GM19438 (cell line): Measurements from ENCODE around the gene HAPLN2.

Experiments
- ATAC-seq: cut with Tn5 transposase; IDR thresholded peaks from one replicate; pipeline ENCODE4 v1.9.1; 2021; ENCODE audit warnings: low read depth; ENCODE audit not compliant: unreplicated experiment

The HAPLN2 gene

DNA sequence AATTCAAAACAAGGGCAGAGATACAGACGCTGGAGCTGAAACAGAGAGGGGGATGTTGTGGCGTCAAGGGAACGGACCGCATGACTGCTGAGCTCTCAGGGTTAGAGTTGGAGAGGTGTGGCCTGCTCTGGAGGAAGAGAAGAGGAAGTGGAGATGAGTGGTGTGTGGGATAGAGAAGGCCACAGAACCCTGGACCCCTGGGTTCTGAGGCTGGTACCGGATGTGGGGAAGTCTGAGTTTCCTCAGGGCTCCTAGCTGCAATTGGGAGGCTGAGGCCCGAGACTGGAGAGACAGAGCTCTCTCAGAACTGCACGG lies 24.5 kb downstream of the HAPLN2 start:
- no peak for ATAC-seq

DNA sequence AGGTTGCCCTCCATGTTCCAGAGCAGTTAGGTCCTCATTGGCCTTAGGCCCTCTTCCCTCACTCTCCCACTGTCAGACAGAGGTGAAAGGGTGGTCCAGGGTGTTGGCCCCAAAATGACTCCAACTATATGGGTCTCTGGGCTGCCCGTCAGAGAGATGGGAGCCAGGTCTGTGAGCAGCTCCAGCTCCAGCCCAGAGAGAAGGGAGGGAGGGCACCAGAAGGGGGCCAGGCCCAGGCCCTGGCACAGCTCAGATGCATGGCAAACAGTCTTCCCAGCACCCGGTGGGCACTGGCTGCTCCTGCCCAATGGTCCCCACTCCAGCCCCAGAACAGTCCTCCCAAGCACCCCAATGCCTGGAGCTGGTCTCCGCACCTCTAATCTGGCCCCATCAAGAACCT lies 24.9 kb downstream of the HAPLN2 start:
- ATAC-seq = no peak

DNA sequence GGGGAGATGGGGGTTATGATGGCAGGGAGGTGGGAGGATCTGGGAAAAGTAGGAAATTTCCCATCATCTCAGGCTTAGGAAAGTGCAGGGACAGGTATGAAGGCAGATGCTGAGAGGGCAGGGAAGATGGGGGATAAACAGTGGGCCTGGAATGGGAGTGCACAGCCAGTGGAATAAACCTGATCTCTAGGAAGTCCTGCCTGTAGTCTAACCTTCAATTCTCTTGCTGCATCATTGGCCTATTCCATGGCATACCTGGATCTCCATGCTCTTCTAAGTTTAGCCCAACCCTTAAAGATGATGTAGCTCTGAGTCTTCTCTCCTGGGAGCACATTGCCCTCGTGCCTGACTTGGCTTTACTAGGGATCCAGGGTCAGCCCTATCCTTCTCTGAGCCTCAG lies 25.4 kb downstream of the HAPLN2 start:
- no peak for ATAC-seq

DNA sequence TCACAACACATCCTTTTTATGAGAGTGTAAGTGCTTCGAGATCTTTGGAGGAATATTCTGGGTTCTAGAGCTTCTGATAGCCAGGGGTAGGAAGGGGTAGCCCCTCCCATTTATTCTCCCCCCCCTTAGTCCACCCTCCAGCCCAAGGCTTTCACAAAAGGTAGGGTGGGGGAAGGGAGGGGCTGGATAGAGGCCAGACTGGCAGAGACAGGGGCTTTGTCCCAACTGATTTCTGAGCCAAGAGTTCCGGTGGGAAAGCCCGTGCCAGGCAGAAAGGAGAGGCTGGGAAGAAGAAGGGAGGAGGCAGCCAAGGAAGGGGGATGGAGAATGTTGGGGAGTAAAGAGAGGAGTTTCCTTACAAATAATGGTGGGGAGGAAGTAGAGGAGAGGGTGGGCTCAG lies 25.8 kb downstream of the HAPLN2 start:
- ATAC-seq = no peak

DNA sequence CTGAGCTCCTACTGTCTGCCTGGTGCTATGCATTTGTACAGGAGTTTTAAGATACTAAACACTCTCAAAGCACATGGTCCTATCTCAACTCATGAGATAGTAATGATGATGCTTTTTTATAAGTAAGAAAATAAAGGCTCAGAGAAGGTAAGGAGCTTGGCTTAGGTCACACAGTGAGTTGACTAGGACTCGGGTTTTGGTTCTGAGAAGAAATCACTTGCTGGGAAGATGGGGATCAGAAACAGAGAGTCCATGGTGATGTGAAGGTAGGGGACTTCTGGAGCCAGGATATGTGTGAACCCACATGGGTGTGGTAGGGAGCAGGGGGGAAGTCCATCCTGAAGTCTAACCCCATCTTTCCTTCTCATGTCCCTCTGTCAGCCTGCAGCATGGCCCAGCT lies 26.5 kb downstream of the HAPLN2 start:
- no peak for ATAC-seq

DNA sequence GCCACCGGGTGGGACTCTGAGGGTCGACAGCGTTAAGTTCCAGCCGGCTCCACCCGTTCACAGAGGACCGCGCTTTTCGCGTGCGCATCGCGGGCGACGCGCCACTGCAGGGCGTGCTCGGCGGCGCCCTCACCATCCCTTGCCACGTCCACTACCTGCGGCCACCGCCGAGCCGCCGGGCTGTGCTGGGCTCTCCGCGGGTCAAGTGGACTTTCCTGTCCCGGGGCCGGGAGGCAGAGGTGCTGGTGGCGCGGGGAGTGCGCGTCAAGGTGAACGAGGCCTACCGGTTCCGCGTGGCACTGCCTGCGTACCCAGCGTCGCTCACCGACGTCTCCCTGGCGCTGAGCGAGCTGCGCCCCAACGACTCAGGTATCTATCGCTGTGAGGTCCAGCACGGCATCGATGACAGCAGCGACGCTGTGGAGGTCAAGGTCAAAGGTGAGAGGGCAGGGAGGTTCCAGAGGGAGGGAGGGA lies 27.6 kb downstream of the HAPLN2 start:
- ATAC-seq = no peak

DNA sequence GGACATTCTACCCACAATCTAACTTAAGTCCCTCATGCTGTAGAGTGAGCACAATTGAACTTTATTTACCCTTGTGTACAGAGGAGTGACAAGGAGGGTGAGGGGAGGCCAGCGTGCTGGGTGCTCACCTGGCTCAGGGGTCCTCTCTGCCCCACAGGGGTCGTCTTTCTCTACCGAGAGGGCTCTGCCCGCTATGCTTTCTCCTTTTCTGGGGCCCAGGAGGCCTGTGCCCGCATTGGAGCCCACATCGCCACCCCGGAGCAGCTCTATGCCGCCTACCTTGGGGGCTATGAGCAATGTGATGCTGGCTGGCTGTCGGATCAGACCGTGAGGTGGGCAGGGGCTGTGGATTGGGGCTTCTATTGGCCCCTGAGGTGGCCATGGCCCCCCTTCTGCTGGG lies 28.1 kb downstream of the HAPLN2 start:
- ATAC-seq = no peak

DNA sequence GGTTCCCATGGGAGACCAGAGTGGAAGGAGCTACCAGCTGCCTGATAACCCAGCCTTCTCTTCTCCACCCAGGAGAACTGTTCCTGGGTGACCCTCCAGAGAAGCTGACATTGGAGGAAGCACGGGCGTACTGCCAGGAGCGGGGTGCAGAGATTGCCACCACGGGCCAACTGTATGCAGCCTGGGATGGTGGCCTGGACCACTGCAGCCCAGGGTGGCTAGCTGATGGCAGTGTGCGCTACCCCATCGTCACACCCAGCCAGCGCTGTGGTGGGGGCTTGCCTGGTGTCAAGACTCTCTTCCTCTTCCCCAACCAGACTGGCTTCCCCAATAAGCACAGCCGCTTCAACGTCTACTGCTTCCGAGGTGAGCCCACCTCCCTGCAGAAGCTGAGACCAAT lies 29.3 kb downstream of the HAPLN2 start:
- ATAC-seq = no peak

DNA sequence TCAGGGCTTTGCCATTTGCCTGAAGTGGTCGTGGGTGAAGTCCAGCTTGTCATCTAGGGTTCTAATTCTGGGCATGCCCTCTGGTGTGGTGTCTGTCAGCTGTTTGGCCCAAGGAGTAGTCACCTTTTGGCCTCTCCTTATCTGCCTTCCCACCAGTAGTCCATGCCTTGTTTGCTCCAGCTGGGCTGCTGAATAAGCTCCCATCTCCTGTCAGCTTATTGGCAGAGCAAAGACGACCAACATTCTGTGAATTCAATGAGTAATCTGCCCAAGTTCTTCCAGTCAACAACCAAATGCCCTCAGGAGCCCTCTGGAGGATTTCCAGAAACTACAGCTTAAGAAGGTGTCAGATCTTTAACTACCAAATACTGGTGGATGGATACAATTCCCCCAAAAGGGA lies 29.7 kb downstream of the HAPLN2 start:
- no peak for ATAC-seq

DNA sequence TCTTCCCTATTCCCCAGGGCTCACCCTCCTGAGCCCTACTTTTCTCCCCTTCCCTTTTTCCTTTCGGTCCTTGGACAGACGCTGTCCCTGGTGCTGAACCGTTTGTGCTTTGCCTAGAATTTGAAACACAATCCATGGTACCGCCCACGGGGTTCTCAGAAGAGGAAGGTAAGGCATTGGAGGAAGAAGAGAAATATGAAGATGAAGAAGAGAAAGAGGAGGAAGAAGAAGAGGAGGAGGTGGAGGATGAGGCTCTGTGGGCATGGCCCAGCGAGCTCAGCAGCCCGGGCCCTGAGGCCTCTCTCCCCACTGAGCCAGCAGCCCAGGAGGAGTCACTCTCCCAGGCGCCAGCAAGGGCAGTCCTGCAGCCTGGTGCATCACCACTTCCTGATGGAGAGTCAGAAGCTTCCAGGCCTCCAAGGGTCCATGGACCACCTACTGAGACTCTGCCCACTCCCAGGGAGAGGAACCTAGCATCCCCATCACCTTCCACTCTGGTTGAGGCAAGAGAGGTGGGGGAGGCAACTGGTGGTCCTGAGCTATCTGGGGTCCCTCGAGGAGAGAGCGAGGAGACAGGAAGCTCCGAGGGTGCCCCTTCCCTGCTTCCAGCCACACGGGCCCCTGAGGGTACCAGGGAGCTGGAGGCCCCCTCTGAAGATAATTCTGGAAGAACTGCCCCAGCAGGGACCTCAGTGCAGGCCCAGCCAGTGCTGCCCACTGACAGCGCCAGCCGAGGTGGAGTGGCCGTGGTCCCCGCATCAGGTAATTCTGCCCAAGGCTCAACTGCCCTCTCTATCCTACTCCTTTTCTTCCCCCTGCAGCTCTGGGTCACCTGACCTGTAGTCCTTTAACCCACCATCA lies 33.1 kb downstream of the HAPLN2 start:
- no peak for ATAC-seq

DNA sequence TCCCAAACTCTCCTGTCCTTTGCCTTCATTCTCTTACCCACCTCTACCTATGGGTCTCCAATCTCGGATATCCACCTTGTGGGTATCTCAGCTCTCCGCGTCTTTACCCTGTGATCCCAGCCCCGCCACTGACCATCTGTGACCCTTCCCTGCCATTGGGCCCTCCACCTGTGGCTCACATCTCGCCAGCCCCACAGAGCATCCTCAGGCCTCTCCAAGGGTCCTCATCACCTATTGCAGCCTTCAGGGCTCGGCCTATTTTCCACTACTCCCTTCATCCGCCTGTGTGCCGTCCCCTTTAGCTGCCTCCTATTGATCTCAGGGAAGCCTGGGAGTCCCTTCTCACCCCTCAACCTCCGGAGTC lies 33.8 kb downstream of the HAPLN2 start:
- ATAC-seq = no peak

DNA sequence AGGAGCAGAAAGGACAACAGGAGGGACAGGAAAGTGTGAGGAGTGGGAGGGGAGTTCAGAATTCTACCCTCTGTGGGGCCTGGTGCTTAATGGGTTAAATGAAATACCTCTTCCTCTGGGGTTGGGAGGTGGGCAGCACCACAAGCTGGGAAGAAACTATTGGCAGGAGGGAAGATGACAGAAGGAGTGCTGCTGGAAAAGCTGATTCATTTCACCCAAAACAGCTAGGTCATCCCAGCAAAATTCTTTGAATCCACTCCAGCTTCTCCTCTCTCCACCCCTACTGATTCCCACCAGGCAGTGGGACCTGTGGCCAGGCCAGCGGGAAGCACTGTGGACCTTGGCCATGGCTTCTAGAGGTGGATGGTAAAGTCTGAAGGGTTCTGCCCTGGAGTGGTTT lies 35.5 kb downstream of the HAPLN2 start:
- no peak for ATAC-seq

DNA sequence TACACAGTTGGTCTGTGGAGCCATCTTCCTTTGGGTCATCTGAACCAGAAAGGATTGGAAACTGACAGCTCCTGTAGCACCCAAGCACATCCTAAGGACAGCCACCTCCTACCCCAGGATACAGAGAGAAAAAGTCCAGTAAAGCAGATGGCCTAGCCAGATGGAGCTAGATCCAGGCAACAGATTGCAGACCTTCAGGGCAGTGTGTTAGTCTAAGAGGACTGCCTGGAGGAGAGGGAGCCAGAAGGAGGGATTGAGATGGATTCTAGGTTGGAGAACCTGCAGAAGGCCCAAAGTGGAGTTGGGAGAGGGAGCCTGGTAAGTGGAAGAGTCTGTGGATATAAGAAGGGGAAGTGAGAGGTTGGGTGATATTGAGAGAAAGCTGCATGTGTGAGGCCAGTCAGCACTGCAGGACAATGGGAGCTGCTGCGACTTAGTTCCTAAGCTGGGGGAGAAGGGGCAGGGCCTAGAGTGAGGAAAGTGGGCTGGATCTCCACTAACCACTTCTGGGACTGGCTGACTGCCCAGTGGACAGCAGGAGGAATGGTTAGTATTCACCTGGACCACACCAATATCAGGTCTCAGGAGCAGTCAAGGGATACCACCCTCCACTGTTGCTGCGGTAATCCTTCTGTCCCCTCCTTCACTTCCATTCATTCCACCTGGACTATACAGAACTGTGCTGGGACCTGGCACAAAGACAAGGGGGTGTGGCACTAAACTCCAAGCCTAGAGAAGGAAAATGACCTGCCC lies 36.1 kb downstream of the HAPLN2 start:
- no peak for ATAC-seq

DNA sequence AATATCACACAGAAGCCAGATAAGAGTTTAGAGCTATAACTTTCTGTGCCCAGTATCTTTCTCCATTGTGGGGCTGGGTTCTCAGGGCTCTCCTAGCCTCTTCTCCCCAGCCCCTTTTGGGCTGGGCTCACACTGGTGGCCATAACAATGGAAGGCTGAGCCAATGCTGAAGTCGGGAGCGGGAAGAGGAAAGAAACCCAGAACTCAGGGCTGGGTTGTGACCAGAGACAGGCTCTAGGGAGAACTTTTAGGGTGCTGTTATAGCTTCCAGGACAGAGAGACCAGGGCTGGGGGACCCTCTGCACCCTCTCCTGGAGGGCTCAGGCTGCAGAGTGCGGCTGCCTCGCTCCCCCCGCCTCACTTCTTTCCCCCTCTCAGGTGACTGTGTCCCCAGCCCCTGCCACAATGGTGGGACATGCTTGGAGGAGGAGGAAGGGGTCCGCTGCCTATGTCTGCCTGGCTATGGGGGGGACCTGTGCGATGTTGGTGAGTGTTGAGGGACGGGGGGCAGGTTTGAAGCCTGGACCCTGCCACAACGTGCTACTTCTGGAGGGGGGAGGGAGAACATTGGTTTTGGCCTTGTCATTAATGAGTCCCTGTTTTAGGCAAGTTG lies 36.8 kb downstream of the HAPLN2 start:
- no peak for ATAC-seq

DNA sequence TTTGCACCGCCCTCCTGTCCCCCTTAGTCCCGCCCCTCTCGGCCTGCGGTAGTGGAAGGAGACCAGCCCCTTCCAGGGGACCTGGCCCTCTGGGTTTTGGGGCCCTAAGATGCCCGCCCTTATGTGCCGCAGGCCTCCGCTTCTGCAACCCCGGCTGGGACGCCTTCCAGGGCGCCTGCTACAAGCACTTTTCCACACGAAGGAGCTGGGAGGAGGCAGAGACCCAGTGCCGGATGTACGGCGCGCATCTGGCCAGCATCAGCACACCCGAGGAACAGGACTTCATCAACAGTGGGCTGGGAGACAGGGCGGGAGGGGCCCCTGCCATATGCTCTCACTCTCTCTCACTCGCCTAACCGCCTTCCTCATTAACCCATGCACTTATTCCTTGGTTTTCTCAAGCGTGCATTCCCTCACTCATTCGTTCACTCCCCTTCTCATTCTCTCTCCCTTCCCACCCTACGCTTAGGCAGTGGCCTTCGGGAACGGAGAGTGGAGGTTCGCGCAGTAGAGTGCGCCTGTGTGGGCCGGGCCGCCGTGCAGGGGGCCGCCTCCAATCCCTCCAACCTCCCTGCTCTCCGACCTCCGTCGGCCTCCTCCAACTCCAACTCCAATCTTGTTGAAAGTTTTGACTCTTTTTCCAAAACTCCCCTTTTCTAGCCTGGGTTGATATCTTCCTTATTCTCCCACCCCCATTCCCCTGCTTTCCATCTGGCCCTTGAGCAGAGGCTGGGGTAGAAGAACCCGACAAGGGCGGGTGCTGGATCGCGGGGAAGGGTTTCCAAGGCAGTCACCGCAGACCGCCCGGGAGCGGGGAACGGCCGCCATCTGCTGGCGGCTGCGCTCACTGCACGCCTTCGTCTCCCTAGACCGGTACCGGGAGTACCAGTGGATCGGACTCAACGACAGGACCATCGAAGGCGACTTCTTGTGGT lies 37.9 kb downstream of the HAPLN2 start:
- ATAC-seq = no peak

DNA sequence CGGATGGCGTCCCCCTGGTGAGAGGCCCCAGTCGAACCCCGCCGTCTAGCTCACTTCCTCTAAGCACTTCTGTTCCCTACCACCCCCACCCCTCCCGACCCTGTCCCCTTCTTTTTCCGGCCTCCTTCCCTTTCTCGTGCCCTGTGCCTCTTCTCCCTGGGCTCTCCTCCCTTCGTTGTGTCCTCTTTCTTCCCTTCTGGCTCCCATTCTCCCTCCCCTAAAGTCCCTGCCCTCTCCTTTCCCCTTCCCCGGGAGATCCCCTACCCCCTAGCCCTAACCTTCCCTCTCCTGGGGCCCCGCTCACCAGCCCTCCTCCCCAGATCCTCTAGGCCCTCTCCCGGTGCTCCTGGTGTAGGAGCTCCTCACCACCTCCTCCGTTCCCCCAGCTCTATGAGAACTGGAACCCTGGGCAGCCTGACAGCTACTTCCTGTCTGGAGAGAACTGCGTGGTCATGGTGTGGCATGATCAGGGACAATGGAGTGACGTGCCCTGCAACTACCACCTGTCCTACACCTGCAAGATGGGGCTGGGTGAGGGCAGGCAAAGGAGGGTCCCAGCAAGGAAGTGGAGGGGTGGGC lies 38.6 kb downstream of the HAPLN2 start:
- no peak for ATAC-seq

DNA sequence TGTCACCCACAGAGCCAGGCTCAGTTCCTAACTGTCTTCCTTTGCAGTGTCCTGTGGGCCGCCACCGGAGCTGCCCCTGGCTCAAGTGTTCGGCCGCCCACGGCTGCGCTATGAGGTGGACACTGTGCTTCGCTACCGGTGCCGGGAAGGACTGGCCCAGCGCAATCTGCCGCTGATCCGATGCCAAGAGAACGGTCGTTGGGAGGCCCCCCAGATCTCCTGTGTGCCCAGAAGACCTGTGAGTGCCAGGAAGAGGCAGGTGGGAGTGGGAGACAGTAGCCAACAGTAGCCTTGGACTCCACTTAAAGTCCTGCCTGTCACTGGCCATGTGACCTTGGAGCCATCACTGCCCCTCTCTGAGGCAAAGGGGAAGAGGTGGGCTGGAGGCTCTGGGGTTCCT lies 39.3 kb downstream of the HAPLN2 start:
- no peak for ATAC-seq

DNA sequence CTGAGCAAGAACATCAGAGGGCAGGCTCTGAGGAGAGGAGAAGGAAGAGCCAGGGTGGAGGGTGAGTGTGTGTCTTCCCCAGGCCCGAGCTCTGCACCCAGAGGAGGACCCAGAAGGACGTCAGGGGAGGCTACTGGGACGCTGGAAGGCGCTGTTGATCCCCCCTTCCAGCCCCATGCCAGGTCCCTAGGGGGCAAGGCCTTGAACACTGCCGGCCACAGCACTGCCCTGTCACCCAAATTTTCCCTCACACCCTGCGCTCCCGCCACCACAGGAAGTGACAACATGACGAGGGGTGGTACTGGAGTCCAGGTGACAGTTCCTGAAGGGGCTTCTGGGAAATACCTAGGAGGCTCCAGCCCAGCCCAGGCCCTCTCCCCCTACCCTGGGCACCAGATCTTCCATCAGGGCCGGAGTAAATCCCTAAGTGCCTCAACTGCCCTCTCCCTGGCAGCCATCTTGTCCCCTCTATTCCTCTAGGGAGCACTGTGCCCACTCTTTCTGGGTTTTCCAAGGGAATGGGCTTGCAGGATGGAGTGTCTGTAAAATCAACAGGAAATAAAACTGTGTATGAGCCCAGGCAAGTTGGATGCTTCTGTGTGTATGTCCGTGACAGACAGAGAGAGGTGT lies 39.8 kb downstream of the HAPLN2 start:
- ATAC-seq = no peak

DNA sequence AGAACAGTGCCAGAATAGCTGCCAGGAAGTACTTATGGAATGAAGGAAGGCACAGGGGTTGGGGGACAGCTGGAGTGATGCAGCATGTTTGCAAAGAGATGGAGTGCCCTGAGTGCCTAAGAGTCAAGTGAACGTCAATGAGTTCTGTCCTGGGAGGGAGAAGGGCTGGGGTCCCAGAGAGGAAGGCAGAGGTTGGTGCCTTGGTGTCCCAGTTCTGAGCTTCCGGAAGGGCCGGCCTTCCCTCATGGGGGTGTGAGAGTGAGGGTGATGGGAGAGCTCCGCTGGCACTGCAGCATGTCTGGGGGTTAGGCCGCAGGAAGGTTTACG lies 40.4 kb downstream of the HAPLN2 start:
- no peak for ATAC-seq
